NCI-H2029 treated with DMSO at 0.1 percent for 48 hours (cell line): ENCODE results near the gene TTC28.
"Not testable (repeated sequence)": the region's sequence is repeated elsewhere in the genome, so short reads cannot be mapped to it uniquely, and the experiment has no call there.

Experiments
- DNase-seq: peaks from one replicate; lab custom pipeline; 2025; lab: John Stamatoyannopoulos, UW

TTC28 gene

GRCh38 chr22:28229566-28230485 lies 449.8 kb downstream of the TTC28 start:
- no peak for DNase-seq

GRCh38 chr22:28223826-28224225 lies 455.8 kb downstream of the TTC28 start:
- no peak for DNase-seq

- DNase-seq = no peak
Measured at GRCh38 chr22:28222976-28223745, 456.5 kb downstream of the TTC28 start.

- DNase-seq = no peak
Measured at GRCh38 chr22:28222571-28222970, 457.1 kb downstream of the TTC28 start.

- DNase-seq = no peak
Measured at GRCh38 chr22:28222052-28222451, 457.6 kb downstream of the TTC28 start.

- DNase-seq = no peak
Measured at GRCh38 chr22:28220626-28221363, 458.8 kb downstream of the TTC28 start.

- no peak for DNase-seq
Measured at GRCh38 chr22:28217277-28217676, 462.4 kb downstream of the TTC28 start.

GRCh38 chr22:28214750-28215149 lies 464.9 kb downstream of the TTC28 start:
- DNase-seq = not testable (repeated sequence)

- not testable (repeated sequence) for DNase-seq
Measured at GRCh38 chr22:28209457-28209856, 470.2 kb downstream of the TTC28 start.

GRCh38 chr22:28208787-28209186 lies 470.9 kb downstream of the TTC28 start:
- no peak for DNase-seq

- DNase-seq = no peak
Measured at GRCh38 chr22:28208036-28208435, 471.6 kb downstream of the TTC28 start.

- DNase-seq = no peak
Measured at GRCh38 chr22:28207281-28208030, 472.2 kb downstream of the TTC28 start.

GRCh38 chr22:28205926-28206325 lies 473.7 kb downstream of the TTC28 start:
- DNase-seq = no peak

GRCh38 chr22:28204382-28204781 lies 475.3 kb downstream of the TTC28 start:
- no peak for DNase-seq

GRCh38 chr22:28203286-28203685 lies 476.4 kb downstream of the TTC28 start:
- DNase-seq = no peak

GRCh38 chr22:28198692-28199091 lies 480.9 kb downstream of the TTC28 start:
- no peak for DNase-seq

GRCh38 chr22:28191571-28191970 lies 488.1 kb downstream of the TTC28 start:
- peak; percentile 2 for DNase-seq

GRCh38 chr22:28188178-28188879 lies 491.3 kb downstream of the TTC28 start:
- DNase-seq = no peak

GRCh38 chr22:28187612-28188011 lies 492.0 kb downstream of the TTC28 start:
- DNase-seq = no peak

GRCh38 chr22:28186641-28187040 lies 493.0 kb downstream of the TTC28 start:
- DNase-seq = no peak

- no peak for DNase-seq
Measured at GRCh38 chr22:28185130-28185529, 494.5 kb downstream of the TTC28 start.
